ENCODE data around the gene COL1A2.
A peak's percentile ranks its signal among the peaks of the same experiment; 100 is the strongest.

The COL1A2 gene

GRCh38 chr7:94439893-94440381, 45.2 kb downstream of the COL1A2 start:
- no peak for DNase-seq

DNA sequence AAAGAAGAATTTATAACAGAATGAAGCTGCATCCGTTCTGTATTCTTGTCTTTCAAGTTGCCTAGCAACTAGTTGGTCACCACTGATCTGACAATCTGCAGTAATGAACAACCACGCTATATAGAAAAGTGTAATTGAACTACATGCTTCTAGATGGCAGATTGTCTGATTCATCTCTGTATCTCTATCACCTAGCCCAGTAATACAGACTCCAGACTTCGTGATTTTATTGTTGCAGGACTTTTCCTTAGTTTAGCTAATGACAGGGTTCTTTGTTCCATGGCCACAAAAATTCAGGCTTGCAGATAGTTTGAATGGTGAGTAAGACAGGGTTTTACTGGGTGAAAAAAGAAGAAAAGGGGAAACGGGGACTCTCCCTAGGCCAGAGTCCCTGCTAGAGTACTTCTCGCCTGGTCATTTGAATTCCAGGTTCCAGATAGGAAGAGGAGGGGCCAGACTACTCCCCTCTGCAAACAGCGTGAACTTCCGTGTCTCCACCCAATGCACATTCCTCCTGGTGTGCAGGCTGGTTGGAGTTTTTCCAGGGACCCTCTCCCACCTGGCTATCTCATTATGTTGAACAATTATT, 45.9 kb downstream of the COL1A2 start:
- DNase-seq, result no peak

DNA sequence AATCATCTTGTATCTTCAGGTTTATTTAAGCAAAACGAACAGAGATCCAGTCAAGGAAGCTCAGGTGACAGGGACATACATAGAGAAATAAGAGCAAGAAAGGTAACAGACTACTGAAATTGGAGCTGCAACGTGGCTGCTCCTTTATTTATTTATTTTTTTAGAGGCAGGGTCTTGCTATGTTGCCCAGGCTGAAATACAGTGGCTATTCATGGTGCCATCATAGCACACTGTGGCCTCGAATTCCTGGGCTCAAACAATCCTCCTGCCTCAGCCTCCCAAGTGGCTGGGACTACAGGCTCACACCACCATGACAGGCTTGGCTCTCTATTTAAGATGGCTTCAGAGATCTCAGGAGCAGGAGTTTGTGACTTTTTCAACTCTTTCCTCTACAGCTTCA, 46.4 kb downstream of the COL1A2 start:
- DNase-seq, result no peak

- no peak for DNase-seq
Observed at GRCh38 chr7:94442639-94443038, 47.9 kb downstream of the COL1A2 start.

GRCh38 chr7:94444813-94445212, 50.1 kb downstream of the COL1A2 start:
- no peak for DNase-seq

DNA sequence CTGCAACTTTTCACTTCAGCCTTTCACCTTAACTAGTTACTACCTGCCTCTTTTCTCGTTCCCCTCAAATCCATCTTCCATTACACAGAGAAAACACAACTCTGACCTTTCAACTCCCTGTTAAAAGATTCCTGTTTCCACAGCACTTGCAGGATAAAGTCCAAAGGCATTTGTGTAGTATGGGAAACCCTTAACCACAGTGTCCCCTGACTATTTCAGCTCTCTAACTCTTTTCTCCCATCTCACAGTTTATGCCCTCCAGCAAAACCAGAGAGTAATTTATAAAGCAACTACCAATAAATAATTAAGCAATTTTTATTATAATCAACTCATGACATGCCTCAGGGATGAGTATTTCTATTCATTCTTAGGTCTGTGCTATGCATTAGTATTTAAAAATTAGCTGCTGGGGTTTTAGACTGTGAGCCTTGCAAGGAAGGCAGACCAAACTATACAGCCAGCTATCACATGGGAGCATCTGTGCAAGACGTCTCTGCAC, 51.0 kb downstream of the COL1A2 start:
- no peak for DNase-seq

DNA sequence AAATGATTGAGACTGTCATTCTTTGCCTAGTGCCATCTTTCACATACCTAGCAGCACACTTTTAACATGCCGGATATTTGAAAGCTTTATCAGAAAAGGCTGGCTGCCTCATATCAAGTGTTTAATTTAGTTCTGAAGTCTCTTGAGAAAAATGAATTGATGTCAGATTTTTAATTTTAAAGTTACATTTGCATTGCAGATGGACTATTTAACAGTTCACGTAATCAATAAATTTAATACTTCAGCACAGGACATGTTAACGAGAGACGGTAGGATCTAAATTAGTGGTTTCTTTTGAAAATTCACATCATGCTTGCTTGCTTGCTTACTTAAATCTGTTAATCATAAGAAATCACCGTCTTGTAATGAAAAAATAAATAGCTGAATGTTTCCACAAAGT, 51.6 kb downstream of the COL1A2 start:
- no peak for DNase-seq

DNA sequence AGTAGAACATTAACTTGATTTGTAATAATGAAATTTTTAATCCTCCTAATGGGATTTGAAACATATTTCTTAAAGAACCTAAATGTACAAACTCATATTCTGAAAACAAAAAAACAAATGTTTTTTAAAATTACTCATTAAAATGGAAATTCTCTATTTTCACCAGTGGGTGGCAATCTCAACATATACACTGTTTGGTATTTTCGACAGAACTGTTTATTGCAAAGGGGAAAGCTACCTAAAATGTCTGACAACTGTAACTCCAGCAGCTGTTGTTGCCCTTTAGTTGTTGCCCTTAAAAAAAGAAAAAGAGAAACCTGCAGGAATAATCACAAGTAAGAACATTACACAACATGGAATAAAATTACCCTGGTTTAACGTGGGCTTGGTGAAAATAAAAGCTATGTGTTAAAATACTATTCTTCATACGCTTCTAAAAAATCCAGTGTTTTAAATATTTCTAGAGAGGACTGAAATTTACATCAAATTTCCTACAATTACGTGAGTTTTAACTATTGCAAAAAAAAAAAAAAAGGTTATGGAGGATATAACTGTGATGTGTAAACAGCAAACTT, 54.5 kb downstream of the COL1A2 start:
- DNase-seq, result peak; percentile 30 to 63

DNA sequence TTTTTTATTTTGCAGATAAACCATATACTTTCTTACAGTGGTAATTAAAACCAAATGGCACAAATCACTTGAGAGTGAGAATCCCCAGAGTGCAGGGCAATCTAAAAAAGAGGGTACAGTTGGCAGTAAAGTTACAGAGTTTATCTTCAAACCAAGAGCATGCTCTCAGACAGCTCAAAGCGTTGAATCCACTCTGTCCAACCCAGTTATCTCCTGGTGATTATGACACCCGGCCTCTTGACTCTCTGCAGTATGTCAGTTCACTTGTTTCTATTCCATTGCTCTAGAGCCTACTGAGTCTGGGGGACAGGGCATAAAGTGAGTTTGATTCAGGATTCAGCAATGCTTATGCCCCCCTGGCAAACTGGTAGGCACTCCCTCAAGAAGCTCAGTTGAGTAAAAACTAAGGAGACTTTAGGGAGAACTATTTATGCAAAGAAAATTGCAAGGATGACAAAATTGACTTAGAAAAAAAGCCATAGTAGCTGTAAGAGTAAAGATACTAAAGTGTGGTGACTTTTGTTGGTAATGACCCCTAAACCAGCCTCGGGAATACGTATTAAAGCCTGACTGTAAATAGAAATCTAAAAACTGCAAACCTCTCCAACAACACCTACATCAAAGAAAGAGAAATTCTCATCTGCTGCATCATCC, 55.5 kb downstream of the COL1A2 start:
- no peak for DNase-seq

DNA sequence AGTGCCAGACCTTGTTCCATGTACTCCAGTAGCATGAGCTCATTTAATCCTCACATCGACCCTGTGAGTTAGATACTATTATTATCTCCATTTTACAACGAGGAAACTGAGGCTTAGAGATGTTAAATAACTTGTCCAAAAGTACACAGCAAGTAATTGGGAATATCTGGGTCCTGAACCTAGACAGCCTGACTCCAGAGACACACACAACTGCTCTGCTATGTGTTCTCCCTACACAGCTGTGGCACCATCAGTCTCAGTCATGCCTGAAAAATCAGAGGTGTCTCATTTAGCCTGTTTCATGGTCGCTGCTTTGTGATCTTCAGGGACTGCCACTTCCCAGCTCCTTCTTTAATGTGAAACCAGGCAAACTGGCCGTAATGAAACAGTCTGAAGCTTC, 56.5 kb downstream of the COL1A2 start:
- DNase-seq, result no peak

DNA sequence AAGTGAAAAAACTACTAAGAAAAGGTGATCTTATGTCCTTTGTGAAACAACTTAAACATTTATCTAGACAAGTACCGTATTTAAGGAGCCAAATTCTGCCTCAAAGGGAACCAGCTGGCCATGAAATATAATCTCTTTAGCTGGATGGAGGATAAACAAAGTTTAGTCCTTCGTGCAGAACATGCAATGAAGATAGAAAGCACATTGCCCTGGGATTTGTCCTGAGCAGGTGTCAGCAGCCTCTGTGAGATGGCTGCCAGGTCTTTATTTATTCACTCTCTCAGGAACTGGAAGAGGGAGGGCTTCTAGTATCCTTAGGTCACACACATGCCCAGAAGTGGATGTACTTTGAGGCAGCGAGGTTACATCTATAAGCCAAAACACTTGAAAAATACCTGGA, 57.5 kb downstream of the COL1A2 start:
- DNase-seq, result no peak

GRCh38 chr7:94453898-94454297, 59.2 kb downstream of the COL1A2 start:
- DNase-seq, result no peak

DNA sequence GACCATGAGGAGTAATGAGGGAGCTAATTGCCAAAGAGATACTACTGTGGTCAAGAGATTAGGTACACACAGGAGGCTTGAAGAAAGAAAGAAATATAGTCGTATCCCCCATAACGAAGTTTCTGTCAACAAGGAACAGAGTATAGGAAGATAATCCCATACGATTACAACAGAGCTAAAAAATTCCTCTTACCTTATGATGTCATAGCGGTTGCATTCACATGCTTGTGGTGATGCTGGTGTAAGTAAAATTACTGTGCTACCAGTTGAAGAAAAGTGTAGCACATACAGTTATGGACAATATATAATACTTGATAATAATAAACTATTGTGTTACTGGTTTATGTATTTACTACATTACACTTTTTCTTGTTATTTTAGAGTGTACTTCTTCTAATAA, 63.3 kb downstream of the COL1A2 start:
- DNase-seq, result no peak

DNA sequence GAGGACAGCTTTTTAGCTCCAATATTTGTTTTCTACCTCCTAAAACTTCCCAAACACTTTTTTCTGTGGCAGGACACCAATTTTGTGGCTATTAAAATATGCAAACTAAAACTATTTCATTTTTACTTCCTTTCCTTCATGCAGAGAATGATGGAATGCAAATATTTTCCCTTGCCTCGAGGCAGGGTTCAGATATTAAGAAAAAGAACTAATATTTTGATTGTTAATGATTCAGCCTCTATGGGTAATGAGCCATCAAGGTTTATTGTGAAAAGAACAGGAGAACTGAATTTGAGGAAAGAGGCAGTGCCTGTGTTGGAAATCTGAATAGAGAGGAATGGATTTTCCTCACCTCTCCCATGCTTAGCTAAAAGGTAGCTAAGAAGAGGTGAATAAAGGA, 71.8 kb downstream of the COL1A2 start:
- DNase-seq, result no peak

DNA sequence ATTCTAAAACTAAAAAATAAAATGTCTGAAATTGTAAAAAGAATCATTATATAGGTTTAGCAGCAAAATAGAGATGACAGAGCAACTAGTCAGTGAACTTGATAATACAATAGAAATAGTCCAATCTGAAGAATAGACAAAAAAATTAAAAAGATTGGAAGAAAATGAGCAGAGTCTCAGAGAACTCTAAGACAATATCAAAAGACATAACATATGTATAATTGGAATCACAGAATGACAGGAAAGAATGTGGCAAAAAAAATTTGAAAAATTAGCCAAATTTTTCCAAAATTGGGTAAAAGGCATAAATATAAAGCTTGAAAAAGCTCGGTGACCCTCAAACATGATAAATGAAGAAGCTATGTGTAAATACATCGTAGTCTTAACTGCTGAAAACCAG, 76.9 kb downstream of the COL1A2 start:
- DNase-seq, result no peak

DNA sequence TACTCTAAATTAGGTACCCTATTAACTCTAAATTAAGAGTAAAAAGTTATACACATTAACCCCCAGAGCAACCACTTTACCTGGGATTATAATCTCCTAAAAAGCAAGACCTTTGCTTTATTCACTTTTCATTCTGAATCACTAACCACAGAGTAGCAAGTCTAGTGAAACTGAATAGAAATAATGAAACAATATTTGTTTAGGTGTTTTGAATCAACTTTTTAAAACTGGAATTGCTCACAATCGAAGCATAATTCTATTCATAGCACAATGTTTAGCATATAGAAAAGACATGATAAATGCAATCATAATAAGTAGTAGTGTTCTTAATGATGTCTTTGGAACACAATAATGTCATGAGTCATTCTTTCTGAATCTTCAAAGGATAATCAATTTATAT, 77.9 kb downstream of the COL1A2 start:
- no peak for DNase-seq

DNA sequence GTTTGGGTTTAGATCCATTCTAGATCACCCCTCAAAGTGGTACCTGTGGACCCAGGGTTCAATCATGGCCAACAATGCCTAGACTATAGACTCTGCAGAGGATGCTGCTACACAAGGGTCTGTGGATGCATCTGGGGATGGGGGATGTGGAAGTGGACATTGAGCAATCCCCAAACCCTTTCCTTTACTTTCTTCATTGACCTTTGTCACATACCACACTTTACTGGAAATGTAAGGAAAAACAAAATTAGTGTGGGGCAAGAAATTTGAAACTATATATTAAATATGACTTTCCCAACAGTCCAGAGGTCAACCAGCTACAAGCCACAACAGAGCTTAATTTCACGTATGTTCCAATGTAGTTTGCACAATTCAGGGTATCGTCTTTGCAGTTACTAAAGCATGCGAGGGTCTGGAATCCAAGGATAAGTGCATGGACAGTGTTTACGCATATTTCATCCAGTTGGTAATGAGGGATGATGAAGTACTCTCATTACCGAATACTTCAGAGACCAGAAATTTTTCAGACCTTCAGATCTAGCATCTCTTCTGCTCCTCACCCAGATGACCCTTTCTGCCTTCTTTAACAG, 81.7 kb downstream of the COL1A2 start:
- DNase-seq, result no peak

- no peak for DNase-seq
Observed at GRCh38 chr7:94477878-94478277, 83.2 kb downstream of the COL1A2 start.

- DNase-seq, result no peak
Observed at GRCh38 chr7:94478648-94479214, 84.0 kb downstream of the COL1A2 start.
